ENCODE measurements around the gene ITGA2B. TPM values are rescaled to one million over a fixed set of nuclear protein-coding genes. Genes with fewer than 3 reads are reported as not detected.

ITGA2B gene
- total and polyA plus RNA-seq, 2 of the 13 experiments (the other 11 are each of a cell fraction or from before 2014, with no cell fraction given) = 0.38 to 1.1 TPM

- no peak for TF ChIP-seq ZBTB40 (IDR thresholded peaks at IDR 0.05)
- peak; percentile 44; the same call in 1 of the 2 replicates for TF ChIP-seq ZBTB40 (CRISPR knock-in tag; IDR thresholded peaks at IDR 0.05)
- TF ChIP-seq ZNF580 (CRISPR knock-in tag; IDR thresholded peaks at IDR 0.05; ENCODE audit: borderline replicate concordance, low read depth) = no peak
- TF ChIP-seq E2F1 (CRISPR knock-in tag; IDR thresholded peaks at IDR 0.05) = no peak
- TF ChIP-seq ZNF616 (CRISPR knock-in tag; IDR thresholded peaks at IDR 0.05; ENCODE audit: low read depth) = no peak
- peak; percentile 76; the same call in 1 of the 2 replicates for TF ChIP-seq ZNF607 (CRISPR knock-in tag; IDR thresholded peaks at IDR 0.05; ENCODE audit: borderline replicate concordance)
- no peak for TF ChIP-seq ZBTB4 (CRISPR knock-in tag; IDR thresholded peaks at IDR 0.05; ENCODE audit: borderline replicate concordance)
- no peak for TF ChIP-seq MAZ (IDR thresholded peaks at IDR 0.05; ENCODE audit: borderline replicate concordance, low read depth, low read length)
- peak; percentile 22; the same call in 1 of the 2 replicates for TF ChIP-seq MAZ (CRISPR knock-in tag; IDR thresholded peaks at IDR 0.05; ENCODE audit: low read depth)
- peak; percentile 46; the same call in 1 of the 2 replicates for TF ChIP-seq SALL1 (CRISPR knock-in tag; IDR thresholded peaks at IDR 0.05)
- TF ChIP-seq ZNF605 (CRISPR knock-in tag; IDR thresholded peaks at IDR 0.05) = peak; percentile 72; the same call in 1 of the 2 replicates
- peak; percentile 13; the same call in 1 of the 2 replicates for TF ChIP-seq GABPB1 (CRISPR knock-in tag; IDR thresholded peaks at IDR 0.05)
These were observed 4.6 kb downstream of the ITGA2B start (continued) for GRCh38 chr17:44384823-44385286.
